SU-DHL-6 (cell line): ENCODE data around the gene GRIN2A.

Source experiments
- H2AFZ ChIP-seq: fragments of 200-600 bp; sonication (generic); 2 replicates; pipeline ENCODE4 v1.6.1; 2014; ENCODE audit warnings: low read depth, mild to moderate bottlenecking, moderate library complexity, mixed read lengths, antibody characterized with exemption, low read length; ENCODE audit not compliant: severe bottlenecking
- H3F3A ChIP-seq: fragments of 200-600 bp; shearing (Covaris generic); 2 replicates; pipeline ENCODE4 v1.6.0; 2016; ENCODE audit warnings: antibody characterized with exemption, mild to moderate bottlenecking; ENCODE audit not compliant: insufficient read depth
- H3K27ac ChIP-seq: fragments of 200-600 bp; sonication (generic); 2 replicates; pipeline ENCODE4 v1.5.1; 2016; ENCODE audit warnings: low read depth, mild to moderate bottlenecking, low read length, moderate library complexity, mixed read lengths
- H3K27me3 ChIP-seq: fragments of 200-600 bp; sonication (generic), shearing (Covaris generic); 2 replicates; pipeline ENCODE4 v1.6.0; 2014; ENCODE audit warnings: mild to moderate bottlenecking, low read length
- H3K36me3 ChIP-seq: fragments of 200-600 bp; sonication (generic); 2 replicates; pipeline ENCODE4 v1.6.1; 2014; ENCODE audit warnings: mild to moderate bottlenecking, low read length, mixed read lengths
- H3K4me2 ChIP-seq: fragments of 300-600, 200-600 bp; shearing (Covaris generic), sonication (generic); 2 replicates; pipeline ENCODE4 v1.6.0; 2014; ENCODE audit warnings: low read length, low read depth, mild to moderate bottlenecking; ENCODE audit not compliant: poor library complexity, severe bottlenecking
- H3K4me3 ChIP-seq: fragments of 200-600 bp; sonication (generic); 2 replicates; pipeline ENCODE4 v1.5.1; 2014; ENCODE audit warnings: antibody characterized with exemption, low read length, mild to moderate bottlenecking, mixed read lengths; ENCODE audit not compliant: insufficient read depth, poor library complexity, severe bottlenecking
- H3K79me2 ChIP-seq: fragments of 200-600 bp; sonication (generic); 2 replicates; pipeline ENCODE4 v1.6.1; 2014; ENCODE audit warnings: mild to moderate bottlenecking, low read length, moderate library complexity; ENCODE audit not compliant: insufficient read depth
- H3K9ac ChIP-seq: fragments of 200-600 bp; sonication (generic); 2 replicates; pipeline ENCODE4 v1.7.0; 2014; ENCODE audit warnings: mild to moderate bottlenecking, low read length
- H3K9me2 ChIP-seq: fragments of 200-600 bp; sonication (generic); replicated peaks from 2 replicates; pipeline ENCODE4 v1.6.1; 2014; ENCODE audit warnings: low read length; ENCODE audit not compliant: insufficient read depth
- H3K9me3 ChIP-seq: fragments of 200-600 bp; sonication (generic); 2 replicates; pipeline ENCODE4 v1.6.1; 2014; ENCODE audit warnings: low read length, mixed read lengths; ENCODE audit not compliant: insufficient read depth
- H4K20me1 ChIP-seq: fragments of 200-600 bp; sonication (generic); 2 replicates; pipeline ENCODE4 v1.6.1; 2014; ENCODE audit warnings: low read depth, mild to moderate bottlenecking, antibody characterized with exemption, low read length, moderate library complexity, mixed read lengths
- CTCF ChIP-seq: fragments of 200-600 bp; sonication (generic); IDR thresholded peaks from one replicate; pipeline ENCODE4 v1.5.1; 2017; ENCODE audit warnings: antibody characterized with exemption, mild to moderate bottlenecking, low read length, moderate library complexity; ENCODE audit not compliant: insufficient read depth, poor library complexity, severe bottlenecking
- EZH2phosphoT487 ChIP-seq: fragments of 200-600 bp; sonication (generic), shearing (Covaris generic); conservative IDR thresholded peaks from 2 replicates; pipeline ENCODE4 v1.6.1; 2018; ENCODE audit warnings: mild to moderate bottlenecking, antibody characterized with exemption, low read length, moderate library complexity, mixed read lengths

GRIN2A gene

GRCh38 chr16:9817586-9817985, 364.6 kb downstream of the GRIN2A start:
- Histone ChIP-seq H3K4me3 (no peak overlapping the region), H3K4me2 (no peak overlapping the region), H3K79me2 (no peaks in the 10 kb centered on the region), H3K9ac (no peak overlapping the region), H3K36me3 (no peaks in the 10 kb centered on the region), H3K27ac (no peak overlapping the region), H3K27me3 (no peaks in the 10 kb centered on the region), H3F3A (no peaks in the 10 kb centered on the region), H3K9me2 (no peaks in the 10 kb centered on the region), H3K9me3 (no peaks in the 10 kb centered on the region), H4K20me1 (no peaks in the 10 kb centered on the region), H2AFZ (no peak overlapping the region)
- TF ChIP-seq EZH2phosphoT487 (no peak), CTCF (no peak)

- Histone ChIP-seq H3K9me3 (no peaks in the 10 kb centered on the region), H3K27ac (no peak overlapping the region), H3K36me3 (no peaks in the 10 kb centered on the region), H3K27me3 (no peaks in the 10 kb centered on the region), H3K4me2 (no peak overlapping the region), H3F3A (no peaks in the 10 kb centered on the region), H2AFZ (no peak overlapping the region), H3K9ac (no peak overlapping the region), H3K9me2 (no peaks in the 10 kb centered on the region), H4K20me1 (no peaks in the 10 kb centered on the region), H3K79me2 (no peaks in the 10 kb centered on the region), H3K4me3 (no peak overlapping the region)
- TF ChIP-seq EZH2phosphoT487 (no peak), CTCF (no peak)
These were observed 365.6 kb downstream of the GRIN2A start for GRCh38 chr16:9816644-9817043.

GRCh38 chr16:9813665-9814064, 368.6 kb downstream of the GRIN2A start:
- Histone ChIP-seq H3F3A (no peaks in the 10 kb centered on the region), H3K4me3 (no peak overlapping the region), H3K79me2 (no peaks in the 10 kb centered on the region), H3K9me3 (no peaks in the 10 kb centered on the region), H3K9me2 (no peaks in the 10 kb centered on the region), H3K27ac (no peak overlapping the region), H3K27me3 (no peaks in the 10 kb centered on the region), H3K9ac (no peak overlapping the region), H4K20me1 (no peaks in the 10 kb centered on the region), H3K36me3 (no peaks in the 10 kb centered on the region), H2AFZ (no peak overlapping the region), H3K4me2 (no peak overlapping the region)
- TF ChIP-seq CTCF (no peak), EZH2phosphoT487 (no peak)

- Histone ChIP-seq H3K27me3 (no peaks in the 10 kb centered on the region), H3K27ac (no peak overlapping the region), H3K9me2 (no peaks in the 10 kb centered on the region), H3K4me2 (no peak overlapping the region), H3K9ac (no peak overlapping the region), H3K9me3 (no peaks in the 10 kb centered on the region), H3K36me3 (no peaks in the 10 kb centered on the region), H3F3A (no peaks in the 10 kb centered on the region), H4K20me1 (no peaks in the 10 kb centered on the region), H2AFZ (no peak overlapping the region), H3K79me2 (no peaks in the 10 kb centered on the region), H3K4me3 (no peak overlapping the region)
- TF ChIP-seq EZH2phosphoT487 (no peak), CTCF (no peak)
These were observed 374.0 kb downstream of the GRIN2A start for GRCh38 chr16:9808210-9808609.
